Uterus (tissue), 2 donors: ENCODE results near the gene ARHGAP8.

Experiments
- POLR2A ChIP-seq, 2 donors: fragments of 450-650 bp; IDR thresholded peaks; one replicate each; pipeline ENCODE4 v1.6.1; 2016; ENCODE audit warnings: antibody characterized with exemption in 2 of 2, mild to moderate bottlenecking in 1 of 2, moderate library complexity in 1 of 2
- TF ChIP-seq, protein P1 (sequence below), 4 experiments: fragments of 200-600 bp in 2 of 4; fragments of 450-650 bp in 2 of 4; sonication (generic) in 2 of 4; IDR thresholded peaks; one replicate each; pipeline ENCODE4 v1.5.1; 2016 to 2019; ENCODE audit warnings: antibody characterized with exemption in 4 of 4, mild to moderate bottlenecking in 2 of 4, moderate library complexity in 1 of 4

DNA sequence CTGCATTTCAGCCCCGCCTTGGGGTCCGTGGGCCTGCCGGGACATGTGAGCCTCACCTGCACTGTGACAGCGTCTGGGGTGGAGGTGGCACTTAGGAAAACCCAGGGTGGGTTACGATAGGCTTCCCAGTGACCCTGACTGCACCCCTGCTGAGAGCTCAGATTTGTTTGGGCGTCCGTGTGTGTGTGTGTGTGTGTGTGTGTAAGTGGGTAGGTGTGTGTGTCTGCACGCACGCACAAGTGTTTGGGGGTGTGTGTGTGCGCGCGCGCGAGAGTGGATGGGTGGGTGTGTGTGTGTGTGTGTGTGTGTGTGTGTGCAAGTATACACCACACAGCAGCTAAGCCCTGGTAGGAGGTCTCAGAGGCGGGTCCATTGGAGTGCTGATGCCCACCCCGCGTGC, 12.1 kb upstream of the ARHGAP8 start:
- TF ChIP-seq, protein P1, sequence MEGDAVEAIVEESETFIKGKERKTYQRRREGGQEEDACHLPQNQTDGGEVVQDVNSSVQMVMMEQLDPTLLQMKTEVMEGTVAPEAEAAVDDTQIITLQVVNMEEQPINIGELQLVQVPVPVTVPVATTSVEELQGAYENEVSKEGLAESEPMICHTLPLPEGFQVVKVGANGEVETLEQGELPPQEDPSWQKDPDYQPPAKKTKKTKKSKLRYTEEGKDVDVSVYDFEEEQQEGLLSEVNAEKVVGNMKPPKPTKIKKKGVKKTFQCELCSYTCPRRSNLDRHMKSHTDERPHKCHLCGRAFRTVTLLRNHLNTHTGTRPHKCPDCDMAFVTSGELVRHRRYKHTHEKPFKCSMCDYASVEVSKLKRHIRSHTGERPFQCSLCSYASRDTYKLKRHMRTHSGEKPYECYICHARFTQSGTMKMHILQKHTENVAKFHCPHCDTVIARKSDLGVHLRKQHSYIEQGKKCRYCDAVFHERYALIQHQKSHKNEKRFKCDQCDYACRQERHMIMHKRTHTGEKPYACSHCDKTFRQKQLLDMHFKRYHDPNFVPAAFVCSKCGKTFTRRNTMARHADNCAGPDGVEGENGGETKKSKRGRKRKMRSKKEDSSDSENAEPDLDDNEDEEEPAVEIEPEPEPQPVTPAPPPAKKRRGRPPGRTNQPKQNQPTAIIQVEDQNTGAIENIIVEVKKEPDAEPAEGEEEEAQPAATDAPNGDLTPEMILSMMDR (IDR thresholded peaks at IDR 0.05) = no peak
- no peak for TF ChIP-seq POLR2A (IDR thresholded peaks at IDR 0.05)
